ENCODE data around the gene BTN3A1. TPM values are rescaled to one million over a fixed set of nuclear protein-coding genes. Genes with fewer than 3 reads are reported as not detected.
"Not testable (repeated sequence)": the region's sequence is repeated elsewhere in the genome, so short reads cannot be mapped to it uniquely, and the experiment has no call there.

Gene BTN3A1
- polyA plus RNA-seq, 2 of the 4 experiments (the other 2 are of a cell fraction): 4.0 to 8.1 TPM

DNA sequence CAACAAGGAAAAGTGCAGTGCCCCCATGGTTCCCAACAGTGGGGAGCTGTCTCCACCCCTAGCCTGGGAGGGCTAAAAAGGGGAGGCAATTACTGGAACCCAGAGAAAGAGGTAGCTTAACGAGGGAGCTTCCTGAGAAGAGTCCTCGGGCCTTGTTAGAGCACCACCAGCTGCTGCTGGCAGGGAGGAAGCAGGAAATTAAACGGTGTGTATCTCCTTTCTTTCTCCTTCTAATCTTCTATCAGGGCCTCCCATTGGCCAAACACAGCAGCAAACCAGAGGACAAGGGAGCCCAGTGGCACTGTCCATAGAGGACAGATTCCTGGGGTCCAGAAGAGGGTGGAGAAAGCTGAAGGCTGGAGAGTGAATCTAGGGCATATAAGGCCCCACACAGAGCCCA, 26.8 kb upstream of the BTN3A1 start:
- H3K4me1 ChIP-seq: no peaks in the 10 kb centered on the region
- no peak overlapping the region for H3K27ac ChIP-seq
- POLR2A ChIA-PET: no interaction called here
- no peak overlapping the region for H3K4me3 ChIP-seq
- CTCF ChIA-PET: no interaction called here
- ATAC-seq: no peak
- 59% methylated on average over 3 of the region's 3 CpGs for WGBS (ENCODE audit: missing lambda C conversion rate)
- no peak for DNase-seq (ENCODE audit: low read depth in 1 of 2, low spot score in 1 of 2)
- H3K4me2 ChIP-seq: no peak overlapping the region
- FAIRE-seq: no peak
- TF ChIP-seq, protein P1, sequence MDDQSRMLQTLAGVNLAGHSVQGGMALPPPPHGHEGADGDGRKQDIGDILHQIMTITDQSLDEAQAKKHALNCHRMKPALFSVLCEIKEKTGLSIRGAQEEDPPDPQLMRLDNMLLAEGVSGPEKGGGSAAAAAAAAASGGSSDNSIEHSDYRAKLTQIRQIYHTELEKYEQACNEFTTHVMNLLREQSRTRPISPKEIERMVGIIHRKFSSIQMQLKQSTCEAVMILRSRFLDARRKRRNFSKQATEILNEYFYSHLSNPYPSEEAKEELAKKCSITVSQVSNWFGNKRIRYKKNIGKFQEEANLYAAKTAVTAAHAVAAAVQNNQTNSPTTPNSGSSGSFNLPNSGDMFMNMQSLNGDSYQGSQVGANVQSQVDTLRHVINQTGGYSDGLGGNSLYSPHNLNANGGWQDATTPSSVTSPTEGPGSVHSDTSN (IDR thresholded peaks at IDR 0.05): no peak
- TF ChIP-seq, protein P2, sequence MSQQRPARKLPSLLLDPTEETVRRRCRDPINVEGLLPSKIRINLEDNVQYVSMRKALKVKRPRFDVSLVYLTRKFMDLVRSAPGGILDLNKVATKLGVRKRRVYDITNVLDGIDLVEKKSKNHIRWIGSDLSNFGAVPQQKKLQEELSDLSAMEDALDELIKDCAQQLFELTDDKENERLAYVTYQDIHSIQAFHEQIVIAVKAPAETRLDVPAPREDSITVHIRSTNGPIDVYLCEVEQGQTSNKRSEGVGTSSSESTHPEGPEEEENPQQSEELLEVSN (IDR thresholded peaks at IDR 0.05; ENCODE audit: borderline replicate concordance, low read depth): no peak
- TF ChIP-seq, protein P3, sequence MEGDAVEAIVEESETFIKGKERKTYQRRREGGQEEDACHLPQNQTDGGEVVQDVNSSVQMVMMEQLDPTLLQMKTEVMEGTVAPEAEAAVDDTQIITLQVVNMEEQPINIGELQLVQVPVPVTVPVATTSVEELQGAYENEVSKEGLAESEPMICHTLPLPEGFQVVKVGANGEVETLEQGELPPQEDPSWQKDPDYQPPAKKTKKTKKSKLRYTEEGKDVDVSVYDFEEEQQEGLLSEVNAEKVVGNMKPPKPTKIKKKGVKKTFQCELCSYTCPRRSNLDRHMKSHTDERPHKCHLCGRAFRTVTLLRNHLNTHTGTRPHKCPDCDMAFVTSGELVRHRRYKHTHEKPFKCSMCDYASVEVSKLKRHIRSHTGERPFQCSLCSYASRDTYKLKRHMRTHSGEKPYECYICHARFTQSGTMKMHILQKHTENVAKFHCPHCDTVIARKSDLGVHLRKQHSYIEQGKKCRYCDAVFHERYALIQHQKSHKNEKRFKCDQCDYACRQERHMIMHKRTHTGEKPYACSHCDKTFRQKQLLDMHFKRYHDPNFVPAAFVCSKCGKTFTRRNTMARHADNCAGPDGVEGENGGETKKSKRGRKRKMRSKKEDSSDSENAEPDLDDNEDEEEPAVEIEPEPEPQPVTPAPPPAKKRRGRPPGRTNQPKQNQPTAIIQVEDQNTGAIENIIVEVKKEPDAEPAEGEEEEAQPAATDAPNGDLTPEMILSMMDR (IDR thresholded peaks at IDR 0.05): no peak
- TF ChIP-seq CBX2 (IDR thresholded peaks at IDR 0.05; ENCODE audit: borderline replicate concordance, low read depth): no peak
- TF ChIP-seq, protein P4, sequence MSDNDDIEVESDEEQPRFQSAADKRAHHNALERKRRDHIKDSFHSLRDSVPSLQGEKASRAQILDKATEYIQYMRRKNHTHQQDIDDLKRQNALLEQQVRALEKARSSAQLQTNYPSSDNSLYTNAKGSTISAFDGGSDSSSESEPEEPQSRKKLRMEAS (IDR thresholded peaks at IDR 0.05): no peak
- no peaks in the 10 kb centered on the region for H3K9me3 ChIP-seq

DNA sequence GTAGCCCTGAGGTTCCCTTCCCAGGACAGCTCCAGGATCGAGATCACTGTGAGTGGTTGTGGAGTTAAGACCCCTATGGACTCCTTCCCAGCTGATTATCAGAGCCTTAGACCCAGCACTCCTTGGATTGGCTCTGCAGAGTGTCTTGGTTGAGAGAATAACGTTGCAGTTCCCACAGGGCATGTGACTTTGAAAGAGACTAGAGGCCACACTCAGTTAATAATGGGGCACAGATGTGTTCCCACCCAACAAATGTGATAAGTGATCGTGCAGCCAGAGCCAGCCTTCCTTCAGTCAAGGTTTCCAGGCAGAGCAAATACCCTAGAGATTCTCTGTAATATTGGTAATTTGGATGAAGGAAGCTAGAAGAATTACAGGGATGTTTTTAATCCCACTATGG, 24.4 kb upstream of the BTN3A1 start:
- WGBS (ENCODE audit: missing lambda C conversion rate): 37% methylated on average over 3 of the region's 3 CpGs
- CTCF ChIA-PET: interaction anchor here (1.3 kb wide), 1 partner anchor 36 kb away, joined by 6 read pairs; no protein-coding TSS in a partner anchor
- no peak for TF ChIP-seq EHMT2 (IDR thresholded peaks at IDR 0.05; ENCODE audit: low read depth)
- TF ChIP-seq TP53 (CRISPR knock-in tag; IDR thresholded peaks at IDR 0.05): no peak
- TF ChIP-seq RNF2 (IDR thresholded peaks at IDR 0.05; ENCODE audit: borderline replicate concordance, low read depth): no peak
- TF ChIP-seq FOSB (CRISPR knock-in tag; IDR thresholded peaks at IDR 0.05): no peak
- TF ChIP-seq JUN (IDR thresholded peaks at IDR 0.05): no peak
- no peak for TF ChIP-seq HOXA7 (CRISPR knock-in tag; IDR thresholded peaks at IDR 0.05)

DNA sequence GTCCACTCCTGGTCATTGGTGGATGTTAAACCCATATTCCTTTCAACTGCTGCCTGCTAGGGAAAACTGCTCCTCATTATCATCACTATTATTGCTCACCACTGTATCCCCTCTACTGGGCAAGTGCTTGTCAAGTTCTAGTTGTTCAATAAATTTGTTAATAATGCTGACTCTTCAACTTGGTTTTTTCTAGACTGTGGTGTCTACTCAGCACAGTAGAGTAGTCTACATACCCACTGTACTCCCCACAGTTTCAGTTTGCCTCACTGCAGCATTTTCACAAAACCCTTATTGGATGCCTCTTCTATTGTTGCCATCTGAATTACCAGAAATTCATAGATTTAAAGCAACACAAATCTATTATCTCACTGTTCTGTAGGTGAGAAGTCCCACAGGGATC, 23.9 kb upstream of the BTN3A1 start:
- DNase-seq (ENCODE audit: low read depth in 1 of 2, low spot score in 1 of 2); H3K9me3 ChIP-seq; POLR2A ChIA-PET; H3K4me3 ChIP-seq; H3K27ac ChIP-seq; ATAC-seq; H3K4me1 ChIP-seq; FAIRE-seq; H3K4me2 ChIP-seq: not testable (repeated sequence)
- CTCF ChIA-PET: interaction anchor here (1.3 kb wide), 1 partner anchor 37 kb away, joined by 6 read pairs; no protein-coding TSS in a partner anchor
- TF ChIP-seq MAFK (IDR thresholded peaks at IDR 0.05; ENCODE audit: partially characterized antibody): peak; percentile 37

More for the DNA sequence above, 24.4 kb upstream of the BTN3A1 start:
- H3K4me2 ChIP-seq: no peak overlapping the region
- POLR2A ChIA-PET: no interaction called here
- DNase-seq (ENCODE audit: low read depth in 1 of 2, low spot score in 1 of 2) (no peak), FAIRE-seq (no peak), ATAC-seq (no peak)
- H3K4me1 ChIP-seq: no peaks in the 10 kb centered on the region
- no peak overlapping the region for H3K4me3 ChIP-seq
- no peak overlapping the region for H3K27ac ChIP-seq
- no peaks in the 10 kb centered on the region for H3K9me3 ChIP-seq

DNA sequence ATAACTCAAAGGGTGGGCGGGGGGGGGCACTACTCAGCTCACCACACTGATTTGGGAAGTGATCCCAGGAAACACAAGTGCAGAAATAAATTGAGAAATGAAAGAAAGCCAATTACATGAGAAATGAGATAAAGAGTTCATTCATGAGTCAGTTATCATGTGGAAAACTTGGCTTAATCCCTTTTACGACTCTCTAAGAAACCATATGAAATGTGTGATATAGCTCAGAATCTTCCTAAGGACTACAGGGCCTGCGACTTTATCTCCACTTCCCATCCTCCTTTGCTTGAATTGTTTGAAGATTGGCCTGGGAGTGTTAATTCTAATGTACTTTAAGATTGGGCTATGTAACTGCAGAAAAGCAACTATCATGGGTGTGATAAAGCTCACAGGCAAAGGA, 22.8 kb upstream of the BTN3A1 start:
- Histone ChIP-seq H3K4me2 (no peak overlapping the region), H3K27ac (no peak overlapping the region), H3K9me3 (no peaks in the 10 kb centered on the region), H3K4me1 (peaks cover 7% of the 10 kb centered on the region), H3K4me3 (no peak overlapping the region)
- ATAC-seq: no peak
- POLR2A ChIA-PET: no interaction called here
- no peak for FAIRE-seq
- WGBS (ENCODE audit: missing lambda C conversion rate): 71% methylated on average over 3 of the region's 3 CpGs
- CTCF ChIA-PET: interaction anchor here (1.2 to 2.5 kb wide), 3 partner anchors 12 to 38 kb away, joined by 4 to 6 read pairs (median 5); no protein-coding TSS in a partner anchor
- no peak for DNase-seq (ENCODE audit: low read depth in 1 of 2, low spot score in 1 of 2)
- TF ChIP-seq EHMT2 (IDR thresholded peaks at IDR 0.05; ENCODE audit: low read depth): no peak
- no peak for TF ChIP-seq MAZ (IDR thresholded peaks at IDR 0.05; ENCODE audit: borderline replicate concordance, low read depth, low read length)
- TF ChIP-seq, protein P5, sequence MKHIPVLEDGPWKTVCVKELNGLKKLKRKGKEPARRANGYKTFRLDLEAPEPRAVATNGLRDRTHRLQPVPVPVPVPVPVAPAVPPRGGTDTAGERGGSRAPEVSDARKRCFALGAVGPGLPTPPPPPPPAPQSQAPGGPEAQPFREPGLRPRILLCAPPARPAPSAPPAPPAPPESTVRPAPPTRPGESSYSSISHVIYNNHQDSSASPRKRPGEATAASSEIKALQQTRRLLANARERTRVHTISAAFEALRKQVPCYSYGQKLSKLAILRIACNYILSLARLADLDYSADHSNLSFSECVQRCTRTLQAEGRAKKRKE (CRISPR knock-in tag; IDR thresholded peaks at IDR 0.05; ENCODE audit: low read depth): no peak
- no peak for TF ChIP-seq RFX5 (IDR thresholded peaks at IDR 0.05)
- TF ChIP-seq, protein P6, sequence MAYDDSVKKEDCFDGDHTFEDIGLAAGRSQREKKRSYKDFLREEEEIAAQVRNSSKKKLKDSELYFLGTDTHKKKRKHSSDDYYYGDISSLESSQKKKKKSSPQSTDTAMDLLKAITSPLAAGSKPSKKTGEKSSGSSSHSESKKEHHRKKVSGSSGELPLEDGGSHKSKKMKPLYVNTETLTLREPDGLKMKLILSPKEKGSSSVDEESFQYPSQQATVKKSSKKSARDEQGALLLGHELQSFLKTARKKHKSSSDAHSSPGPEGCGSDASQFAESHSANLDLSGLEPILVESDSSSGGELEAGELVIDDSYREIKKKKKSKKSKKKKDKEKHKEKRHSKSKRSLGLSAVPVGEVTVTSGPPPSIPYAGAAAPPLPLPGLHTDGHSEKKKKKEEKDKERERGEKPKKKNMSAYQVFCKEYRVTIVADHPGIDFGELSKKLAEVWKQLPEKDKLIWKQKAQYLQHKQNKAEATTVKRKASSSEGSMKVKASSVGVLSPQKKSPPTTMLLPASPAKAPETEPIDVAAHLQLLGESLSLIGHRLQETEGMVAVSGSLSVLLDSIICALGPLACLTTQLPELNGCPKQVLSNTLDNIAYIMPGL (CRISPR knock-in tag; IDR thresholded peaks at IDR 0.05; ENCODE audit: borderline replicate concordance): no peak
- TF ChIP-seq FOSB (CRISPR knock-in tag; IDR thresholded peaks at IDR 0.05): no peak
- TF ChIP-seq, protein P3 (IDR thresholded peaks at IDR 0.05): no peak
- no peak for TF ChIP-seq CBX2 (IDR thresholded peaks at IDR 0.05; ENCODE audit: borderline replicate concordance, low read depth)
- TF ChIP-seq HDAC2 (IDR thresholded peaks at IDR 0.05): no peak
- no peak for TF ChIP-seq BHLHE40 (IDR thresholded peaks at IDR 0.05; ENCODE audit: low read depth, low read length)
- TF ChIP-seq MAFK (IDR thresholded peaks at IDR 0.05; ENCODE audit: partially characterized antibody): no peak
- TF ChIP-seq CHD4 (IDR thresholded peaks at IDR 0.05; ENCODE audit: borderline replicate concordance): no peak
- TF ChIP-seq EP300 (IDR thresholded peaks at IDR 0.05): no peak
- TF ChIP-seq ZC3H11A (IDR thresholded peaks at IDR 0.05): no peak

Measured in A549 (cell line).